ENCODE data around the gene FAIM2. TPM values are rescaled to one million over a fixed set of nuclear protein-coding genes. Genes with fewer than 3 reads are reported as not detected.

FAIM2 gene
- total RNA-seq = not detected in 2 replicates

DNA sequence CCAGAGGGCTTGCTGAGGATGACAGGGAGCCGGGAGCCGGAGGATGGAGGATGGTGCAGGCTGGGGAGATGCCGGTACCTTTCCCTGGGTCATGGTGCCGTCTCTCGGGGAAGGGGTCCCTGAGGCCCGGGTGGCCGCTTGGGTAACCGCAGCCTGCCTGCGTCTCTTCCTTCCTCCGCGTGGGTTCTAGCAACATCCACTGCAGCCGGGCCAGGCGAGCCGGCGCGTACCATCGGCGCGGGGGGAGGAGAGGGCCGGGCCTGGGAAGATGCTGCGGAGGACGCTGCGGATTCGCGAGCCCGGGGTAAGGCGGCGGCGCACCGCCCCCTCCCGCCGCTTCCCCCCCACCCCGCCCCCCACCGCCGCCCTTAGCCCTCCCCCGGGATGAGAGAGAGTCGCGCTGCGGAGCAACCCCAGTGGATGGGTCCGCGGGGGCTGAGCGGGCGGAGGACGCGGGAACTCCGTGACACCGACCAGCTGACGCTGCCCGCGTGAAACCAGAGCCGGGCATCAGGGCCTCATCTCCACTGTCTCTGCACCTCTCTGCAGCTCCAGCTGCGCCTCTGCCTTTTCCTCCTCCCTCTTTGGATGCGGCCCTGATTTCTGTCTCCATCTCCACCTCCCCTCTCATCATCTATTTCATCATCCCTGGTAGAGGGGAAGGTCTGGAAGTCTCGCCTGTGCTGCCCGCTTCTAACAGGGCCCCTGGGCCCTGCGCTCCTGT lies at the start of gene FAIM2:
TSS of gene FAIM2 (minus strand) at position 201 of the 724 bp plus-strand sequence. CDS start at position 93, 108 bp downstream.
- Histone ChIP-seq H3K4me3 (ENCODE audit: low read depth, low read length) (no peak within 1 kb of the TSS), H3K27me3 (ENCODE audit: control insufficient read depth, insufficient read depth, low read length) (peaks cover 53% of the 10 kb centered on the region), H3K36me3 (ENCODE audit: control insufficient read depth, insufficient read depth, low read length) (no peaks in the 10 kb centered on the region)
- DNase-seq (ENCODE audit: low read depth) = no peak
- TF ChIP-seq, protein P1, sequence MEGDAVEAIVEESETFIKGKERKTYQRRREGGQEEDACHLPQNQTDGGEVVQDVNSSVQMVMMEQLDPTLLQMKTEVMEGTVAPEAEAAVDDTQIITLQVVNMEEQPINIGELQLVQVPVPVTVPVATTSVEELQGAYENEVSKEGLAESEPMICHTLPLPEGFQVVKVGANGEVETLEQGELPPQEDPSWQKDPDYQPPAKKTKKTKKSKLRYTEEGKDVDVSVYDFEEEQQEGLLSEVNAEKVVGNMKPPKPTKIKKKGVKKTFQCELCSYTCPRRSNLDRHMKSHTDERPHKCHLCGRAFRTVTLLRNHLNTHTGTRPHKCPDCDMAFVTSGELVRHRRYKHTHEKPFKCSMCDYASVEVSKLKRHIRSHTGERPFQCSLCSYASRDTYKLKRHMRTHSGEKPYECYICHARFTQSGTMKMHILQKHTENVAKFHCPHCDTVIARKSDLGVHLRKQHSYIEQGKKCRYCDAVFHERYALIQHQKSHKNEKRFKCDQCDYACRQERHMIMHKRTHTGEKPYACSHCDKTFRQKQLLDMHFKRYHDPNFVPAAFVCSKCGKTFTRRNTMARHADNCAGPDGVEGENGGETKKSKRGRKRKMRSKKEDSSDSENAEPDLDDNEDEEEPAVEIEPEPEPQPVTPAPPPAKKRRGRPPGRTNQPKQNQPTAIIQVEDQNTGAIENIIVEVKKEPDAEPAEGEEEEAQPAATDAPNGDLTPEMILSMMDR (IDR thresholded peaks at IDR 0.05; ENCODE audit: insufficient read depth, low read length, poor library complexity, severe bottlenecking) = no peak

GRCh38 chr12:49953151-49953550 lies 49.5 kb upstream of the FAIM2 start:
- H3K27me3 ChIP-seq (ENCODE audit: control insufficient read depth, insufficient read depth, low read length) = peaks cover 22% of the 10 kb centered on the region
- TF ChIP-seq, protein P1 (IDR thresholded peaks at IDR 0.05; ENCODE audit: insufficient read depth, low read length, poor library complexity, severe bottlenecking) = no peak
- no peak for DNase-seq (ENCODE audit: low read depth)
- no peaks in the 10 kb centered on the region for H3K36me3 ChIP-seq (ENCODE audit: control insufficient read depth, insufficient read depth, low read length)
- H3K4me3 ChIP-seq (ENCODE audit: low read depth, low read length) = no peak overlapping the region

GRCh38 chr12:49952391-49953055 lies 48.8 kb upstream of the FAIM2 start:
- DNase-seq (ENCODE audit: low read depth) = no peak
- no peaks in the 10 kb centered on the region for H3K36me3 ChIP-seq (ENCODE audit: control insufficient read depth, insufficient read depth, low read length)
- peaks cover 18% of the 10 kb centered on the region for H3K27me3 ChIP-seq (ENCODE audit: control insufficient read depth, insufficient read depth, low read length)
- TF ChIP-seq, protein P1 (IDR thresholded peaks at IDR 0.05; ENCODE audit: insufficient read depth, low read length, poor library complexity, severe bottlenecking) = no peak
- H3K4me3 ChIP-seq (ENCODE audit: low read depth, low read length) = no peak overlapping the region

- TF ChIP-seq, protein P1 (IDR thresholded peaks at IDR 0.05; ENCODE audit: insufficient read depth, low read length, poor library complexity, severe bottlenecking) = no peak
- Histone ChIP-seq H3K4me3 (ENCODE audit: low read depth, low read length) (no peak overlapping the region), H3K27me3 (ENCODE audit: control insufficient read depth, insufficient read depth, low read length) (peaks cover 16% of the 10 kb centered on the region), H3K36me3 (ENCODE audit: control insufficient read depth, insufficient read depth, low read length) (no peaks in the 10 kb centered on the region)
- DNase-seq (ENCODE audit: low read depth) = no peak
Observed at GRCh38 chr12:49951411-49952240, 47.9 kb upstream of the FAIM2 start.

- DNase-seq (ENCODE audit: low read depth) = no peak
- Histone ChIP-seq H3K4me3 (ENCODE audit: low read depth, low read length) (no peak within 1 kb of the TSS), H3K27me3 (ENCODE audit: control insufficient read depth, insufficient read depth, low read length) (peaks cover 10% of the 10 kb centered on the region), H3K36me3 (ENCODE audit: control insufficient read depth, insufficient read depth, low read length) (no peaks in the 10 kb centered on the region)
- TF ChIP-seq, protein P1 (IDR thresholded peaks at IDR 0.05; ENCODE audit: insufficient read depth, low read length, poor library complexity, severe bottlenecking) = no peak
Observed at GRCh38 chr12:49950273-49951251, 46.9 kb upstream of the FAIM2 start, which contains the start of gene AQP2. Gene AQP2 (plus strand): TSS chr12:49950737. CDS start chr12:49950831, 94 bp downstream.

Measured in kidney epithelial cell (primary cell).